HepG2 (cell line): ENCODE results near the gene GCHFR.

Experiments
- KAT8 ChIP-seq: IDR thresholded peaks from 2 replicates; pipeline ENCODE4 v1.6.1; 2016; ENCODE audit warnings: missing genetic modification reagents, missing compliant biosample characterization
- TSC22D2 ChIP-seq: sonication (generic); formaldehyde crosslinking; IDR thresholded peaks from 2 replicates; pipeline ENCODE4 v1.5.1; 2020; ENCODE audit warnings: missing genetic modification reagents, mild to moderate bottlenecking, borderline replicate concordance
- TF ChIP-seq, protein P1 (sequence below): sonication (generic); formaldehyde crosslinking; IDR thresholded peaks from 2 replicates; pipeline ENCODE4 v1.5.0; 2020; ENCODE audit warnings: mild to moderate bottlenecking, missing genetic modification reagents, moderate library complexity

DNA sequence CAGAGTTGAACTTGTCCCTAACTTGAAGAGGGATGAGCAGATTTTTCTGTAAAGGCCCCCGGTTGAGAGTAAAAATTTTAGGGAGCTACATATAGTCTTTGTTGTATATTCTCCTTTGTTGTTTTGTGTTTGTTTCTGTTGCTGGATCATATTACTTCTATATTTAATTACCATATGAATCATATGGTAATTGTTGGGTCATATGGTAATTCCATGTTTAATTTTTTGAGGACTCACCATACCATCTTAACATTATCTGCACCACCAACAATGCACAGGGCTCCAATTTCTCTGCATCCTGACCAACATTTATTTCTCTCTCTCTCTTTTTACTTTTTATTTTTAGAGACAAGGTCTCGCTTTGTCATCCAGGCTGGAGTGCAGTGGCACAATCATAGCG, 35.7 kb downstream of the GCHFR start:
- no peak for TF ChIP-seq TSC22D2 (CRISPR knock-in tag)
- no peak for TF ChIP-seq KAT8 (CRISPR knock-in tag)
- TF ChIP-seq, protein P1, sequence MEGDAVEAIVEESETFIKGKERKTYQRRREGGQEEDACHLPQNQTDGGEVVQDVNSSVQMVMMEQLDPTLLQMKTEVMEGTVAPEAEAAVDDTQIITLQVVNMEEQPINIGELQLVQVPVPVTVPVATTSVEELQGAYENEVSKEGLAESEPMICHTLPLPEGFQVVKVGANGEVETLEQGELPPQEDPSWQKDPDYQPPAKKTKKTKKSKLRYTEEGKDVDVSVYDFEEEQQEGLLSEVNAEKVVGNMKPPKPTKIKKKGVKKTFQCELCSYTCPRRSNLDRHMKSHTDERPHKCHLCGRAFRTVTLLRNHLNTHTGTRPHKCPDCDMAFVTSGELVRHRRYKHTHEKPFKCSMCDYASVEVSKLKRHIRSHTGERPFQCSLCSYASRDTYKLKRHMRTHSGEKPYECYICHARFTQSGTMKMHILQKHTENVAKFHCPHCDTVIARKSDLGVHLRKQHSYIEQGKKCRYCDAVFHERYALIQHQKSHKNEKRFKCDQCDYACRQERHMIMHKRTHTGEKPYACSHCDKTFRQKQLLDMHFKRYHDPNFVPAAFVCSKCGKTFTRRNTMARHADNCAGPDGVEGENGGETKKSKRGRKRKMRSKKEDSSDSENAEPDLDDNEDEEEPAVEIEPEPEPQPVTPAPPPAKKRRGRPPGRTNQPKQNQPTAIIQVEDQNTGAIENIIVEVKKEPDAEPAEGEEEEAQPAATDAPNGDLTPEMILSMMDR = no peak
